GM12878 (cell line): Measurements from ENCODE around the gene DEPDC7. TPM values are rescaled to one million over a fixed set of nuclear protein-coding genes. Genes with fewer than 3 reads are reported as not detected.

Source experiments
- ATAC-seq: fragments of 200-7000 bp; cut with Tn5 transposase; 3 replicates; pipeline ENCODE4 v1.9.1; 2020; ENCODE audit warnings: mild to moderate bottlenecking, moderate library complexity
- BruUV-seq: library from RNA; stranded (reverse); fragments of 400-500 nt; replicated peaks from 2 replicates; lab custom pipeline; 2021; lab: Mats Ljungman, UMichigan
- CTCF ChIA-PET: fragments of 300-600 bp; sonication (Branson Sonifier 250); formaldehyde crosslinking; extraction: SDS; loops from one replicate; lab custom pipeline; 2021; ENCODE audit warnings: inconsistent platforms; lab: Yijun Ruan, JAX
- POLR2A ChIA-PET: fragments of 350-600 bp; formaldehyde crosslinking; extraction: SDS; loops from one replicate; lab custom pipeline; 2021; ENCODE audit warnings: inconsistent platforms; lab: Charles Lee
- RAD21 ChIA-PET: fragments of 300-600 bp; sonication (Branson Sonifier 250); formaldehyde crosslinking; loops from one replicate; lab custom pipeline; 2023; ENCODE audit warnings: antibody characterized with exemption; ENCODE audit not compliant: unreplicated experiment; lab: Charles Lee
- SMC1A ChIA-PET: fragments of 300-600 bp; sonication (Branson Sonifier 250); formaldehyde crosslinking; loops from one replicate; lab custom pipeline; 2023; ENCODE audit not compliant: unreplicated experiment, uncharacterized antibody; lab: Charles Lee
- DNase-seq: peaks from one replicate; pipeline ENCODE4 v3.0.0-alpha.2; 2011; ENCODE audit warnings: low read depth, low spot score
- FAIRE-seq: peaks from 3 replicates; lab custom pipeline; 2011; peaks lifted over from hg19 to GRCh38; lab: Jason Lieb, UNC
- H2AFZ ChIP-seq: 2 replicates; pipeline ENCODE4 v1.6.0; 2011; ENCODE audit warnings: low read depth, low read length, control low read depth; ENCODE audit not compliant: control insufficient read depth
- H3K27ac ChIP-seq: 2 replicates; pipeline ENCODE4 v1.5.1; 2011; ENCODE audit warnings: control low read depth; ENCODE audit not compliant: control insufficient read depth, insufficient read depth
- H3K27me3 ChIP-seq, 2 experiments: replicated peaks in 1 of 2; 2 replicates each; pipeline versions ENCODE4 v1.6.0 to v1.6.1; 2011; ENCODE audit warnings: low read length in 1 of 2; ENCODE audit not compliant: control insufficient read depth in 2 of 2, insufficient read depth in 2 of 2
- H3K36me3 ChIP-seq, 2 experiments: 2 replicates each; pipeline ENCODE4 v1.5.1; 2011; ENCODE audit warnings: low read length in 1 of 2; ENCODE audit not compliant: control insufficient read depth in 2 of 2, insufficient read depth in 2 of 2
- H3K4me1 ChIP-seq: 2 replicates; pipeline ENCODE4 v1.6.1; 2011; ENCODE audit warnings: mild to moderate bottlenecking, low read length, moderate library complexity, mixed read lengths; ENCODE audit not compliant: control insufficient read depth, insufficient read depth
- H3K4me2 ChIP-seq: 2 replicates; pipeline ENCODE4 v1.6.0; 2011; ENCODE audit warnings: control low read depth; ENCODE audit not compliant: control insufficient read depth, insufficient read depth
- H3K4me3 ChIP-seq: fragments of 200-600 bp; sonication (generic); 2 replicates; pipeline ENCODE4 v1.5.1; 2016
- H3K79me2 ChIP-seq: 2 replicates; pipeline ENCODE4 v1.6.0; 2011; ENCODE audit warnings: low read length; ENCODE audit not compliant: control insufficient read depth, insufficient read depth
- H3K9ac ChIP-seq: 2 replicates; pipeline ENCODE4 v1.8.0; 2011; ENCODE audit warnings: low read length, control low read depth, mixed read lengths; ENCODE audit not compliant: control insufficient read depth, insufficient read depth
- H3K9me3 ChIP-seq: replicated peaks from 3 replicates; pipeline ENCODE4 v1.5.1; 2011; ENCODE audit warnings: mild to moderate bottlenecking, low read length; ENCODE audit not compliant: control insufficient read depth, insufficient read depth
- H4K20me1 ChIP-seq: 2 replicates; pipeline ENCODE4 v1.6.0; 2011; ENCODE audit not compliant: control insufficient read depth, insufficient read depth
- BACH1 ChIP-seq: fragments of 450-650 bp; IDR thresholded peaks from 2 replicates; pipeline ENCODE4 v1.6.1; 2017; ENCODE audit warnings: mild to moderate bottlenecking, borderline replicate concordance
- BMI1 ChIP-seq: fragments of 450-650 bp; IDR thresholded peaks from 2 replicates; pipeline ENCODE4 v1.6.1; 2016; ENCODE audit warnings: mild to moderate bottlenecking, moderate library complexity, borderline replicate concordance
- CBX3 ChIP-seq: fragments of 200-600 bp; sonication (generic); IDR thresholded peaks from 2 replicates; pipeline ENCODE4 v1.6.1; 2016; ENCODE audit warnings: low read depth, borderline replicate concordance
- EGR1 ChIP-seq, 2 experiments: IDR thresholded peaks; 1 replicate in 1 of 2; 2 replicates in 1 of 2; pipeline ENCODE4 v1.6.1; 2011 to 2012; ENCODE audit warnings: low read depth in 2 of 2, low read length in 2 of 2, borderline replicate concordance in 1 of 2, mild to moderate bottlenecking in 1 of 2, moderate library complexity in 1 of 2
- LARP7 ChIP-seq: fragments of 450-650 bp; IDR thresholded peaks from 2 replicates; pipeline ENCODE4 v1.6.1; 2017; ENCODE audit warnings: mild to moderate bottlenecking
- MYC ChIP-seq: IDR thresholded peaks from 2 replicates; pipeline ENCODE4 v1.6.1; 2011; ENCODE audit warnings: mild to moderate bottlenecking, low read length, moderate library complexity, inconsistent platforms; ENCODE audit not compliant: insufficient read depth, insufficient replicate concordance, insufficient read length, severe bottlenecking
- NR2C2 ChIP-seq: IDR thresholded peaks from 2 replicates; pipeline ENCODE4 v1.6.1; 2011; ENCODE audit warnings: borderline replicate concordance, low read depth; ENCODE audit not compliant: control insufficient read depth, insufficient read length
- POLR2AphosphoS5 ChIP-seq: IDR thresholded peaks from 2 replicates; pipeline ENCODE4 v1.6.1; 2011; ENCODE audit warnings: mild to moderate bottlenecking, low read length, inconsistent platforms
- RCOR1 ChIP-seq: conservative IDR thresholded peaks from 2 replicates; pipeline ENCODE4 v1.6.1; 2012; ENCODE audit warnings: low read depth, low read length, improper control_type of control experiment
- TCF12 ChIP-seq: IDR thresholded peaks from 2 replicates; pipeline ENCODE4 v1.6.1; 2011; ENCODE audit warnings: low read depth, mild to moderate bottlenecking, low read length
- TCF7 ChIP-seq: IDR thresholded peaks from 2 replicates; pipeline ENCODE4 v1.6.1; 2014; ENCODE audit warnings: antibody characterized with exemption, borderline replicate concordance
- YY1 ChIP-seq: IDR thresholded peaks from 2 replicates; pipeline ENCODE4 v1.6.1; 2011; ENCODE audit warnings: low read depth, mild to moderate bottlenecking, low read length
- ZNF217 ChIP-seq: fragments of 450-650 bp; IDR thresholded peaks from 2 replicates; pipeline ENCODE4 v1.6.1; 2017; ENCODE audit warnings: antibody characterized with exemption, mild to moderate bottlenecking
- ZNF274 ChIP-seq: IDR thresholded peaks from one replicate; pipeline ENCODE4 v1.8.0; 2011; ENCODE audit not compliant: insufficient read length, insufficient read depth
- ZNF622 ChIP-seq: fragments of 450-650 bp; IDR thresholded peaks from 2 replicates; pipeline ENCODE4 v1.6.1; 2017; ENCODE audit warnings: mild to moderate bottlenecking, inconsistent platforms
- WGBS: methylation state at CpG from one replicate; pipeline ENCODE4 v1.1.6; 2016; ENCODE audit warnings: low lambda C conversion rate; ENCODE audit not compliant: insufficient replicate concordance, insufficient coverage; ENCODE audit errors: missing lambda C conversion rate; 5-methylcytosine and 5-hydroxymethylcytosine counted together
- in situ Hi-C: fragments of 300-500 bp; cut with MboI; formaldehyde crosslinking; loops from 9 replicates; pipeline ENCODE4 v1.14.3; 2018; ENCODE audit warnings: mixed read lengths
- intact Hi-C: fragments of 100-400 bp; cut with micrococcal nuclease; formaldehyde crosslinking; loops from one replicate; pipeline ENCODE4 v1.14.2; 2022; ENCODE audit not compliant: unreplicated experiment
- polyA plus RNA-seq, 11 experiments: library from polyadenylated mRNA; depleted of rRNA in 4 of 11; unstranded in 6 of 11; stranded (reverse) in 5 of 11; fragments of >200 nt; fragmentation: Nextera tagmentation in 4 of 11; fragmentation: Illumina TruSeq in 1 of 11; extraction: Ambion mirVana in 4 of 11; extraction: Trizol in 1 of 11; gene quantifications; 1 replicate in 1 of 11; 2 replicates in 10 of 11; pipeline versions ENCODE4 v1.2.1 to v1.2.3, GENCODE V29; 2011 to 2016; ENCODE audit warnings: inconsistent platforms in 2 of 11, missing spikeins in 2 of 11, low read depth in 1 of 11
- total RNA-seq, 4 experiments: library from RNA; depleted of rRNA in 3 of 4; stranded (reverse); fragments of >200 nt in 3 of 4; fragmentation: Illumina TruSeq in 1 of 4; extraction: Trizol in 1 of 4; gene quantifications; 2 replicates each; pipeline versions ENCODE4 v1.2.1 to v1.2.3, GENCODE V29; 2013 to 2021
- TF ChIP-seq, protein P1 (sequence below): fragments of 450-650 bp; IDR thresholded peaks from 2 replicates; pipeline ENCODE4 v1.6.1; 2017; ENCODE audit warnings: mild to moderate bottlenecking, moderate library complexity
- TF ChIP-seq, protein P2 (sequence below): fragments of 450-650 bp; IDR thresholded peaks from 2 replicates; pipeline ENCODE4 v1.6.1; 2016; ENCODE audit warnings: mild to moderate bottlenecking
- TF ChIP-seq, protein P3 (sequence below): fragments of 450-650 bp; IDR thresholded peaks from 2 replicates; pipeline ENCODE4 v1.6.1; 2016; ENCODE audit warnings: mild to moderate bottlenecking

Gene DEPDC7
- total and polyA plus RNA-seq, 10 of the 15 experiments (the other 5 are each of a cell fraction or from before 2014, with no cell fraction given): 0.06 to 1.1 (median 0.49) TPM

DNA sequence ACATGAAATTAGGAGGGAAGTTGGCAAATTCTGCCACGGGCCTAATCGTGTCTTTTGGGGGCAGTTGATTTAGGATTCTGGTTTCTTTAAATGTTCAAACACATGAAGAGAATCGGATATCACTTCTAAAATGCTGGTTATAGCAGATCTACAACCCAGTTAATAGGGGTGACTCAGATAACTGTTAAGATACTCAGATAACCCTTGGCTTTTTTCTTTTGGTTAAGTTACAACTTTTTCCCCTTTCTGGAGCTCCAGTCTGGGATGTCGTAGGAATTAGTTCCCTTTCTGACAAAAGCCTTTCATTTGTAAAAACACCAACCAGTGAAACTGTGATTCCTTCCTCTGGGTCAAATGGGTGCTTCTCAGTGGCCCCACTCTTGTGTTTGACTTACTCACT lies 976 bp downstream of the DEPDC7 start (continued):
- TF ChIP-seq, protein P1, sequence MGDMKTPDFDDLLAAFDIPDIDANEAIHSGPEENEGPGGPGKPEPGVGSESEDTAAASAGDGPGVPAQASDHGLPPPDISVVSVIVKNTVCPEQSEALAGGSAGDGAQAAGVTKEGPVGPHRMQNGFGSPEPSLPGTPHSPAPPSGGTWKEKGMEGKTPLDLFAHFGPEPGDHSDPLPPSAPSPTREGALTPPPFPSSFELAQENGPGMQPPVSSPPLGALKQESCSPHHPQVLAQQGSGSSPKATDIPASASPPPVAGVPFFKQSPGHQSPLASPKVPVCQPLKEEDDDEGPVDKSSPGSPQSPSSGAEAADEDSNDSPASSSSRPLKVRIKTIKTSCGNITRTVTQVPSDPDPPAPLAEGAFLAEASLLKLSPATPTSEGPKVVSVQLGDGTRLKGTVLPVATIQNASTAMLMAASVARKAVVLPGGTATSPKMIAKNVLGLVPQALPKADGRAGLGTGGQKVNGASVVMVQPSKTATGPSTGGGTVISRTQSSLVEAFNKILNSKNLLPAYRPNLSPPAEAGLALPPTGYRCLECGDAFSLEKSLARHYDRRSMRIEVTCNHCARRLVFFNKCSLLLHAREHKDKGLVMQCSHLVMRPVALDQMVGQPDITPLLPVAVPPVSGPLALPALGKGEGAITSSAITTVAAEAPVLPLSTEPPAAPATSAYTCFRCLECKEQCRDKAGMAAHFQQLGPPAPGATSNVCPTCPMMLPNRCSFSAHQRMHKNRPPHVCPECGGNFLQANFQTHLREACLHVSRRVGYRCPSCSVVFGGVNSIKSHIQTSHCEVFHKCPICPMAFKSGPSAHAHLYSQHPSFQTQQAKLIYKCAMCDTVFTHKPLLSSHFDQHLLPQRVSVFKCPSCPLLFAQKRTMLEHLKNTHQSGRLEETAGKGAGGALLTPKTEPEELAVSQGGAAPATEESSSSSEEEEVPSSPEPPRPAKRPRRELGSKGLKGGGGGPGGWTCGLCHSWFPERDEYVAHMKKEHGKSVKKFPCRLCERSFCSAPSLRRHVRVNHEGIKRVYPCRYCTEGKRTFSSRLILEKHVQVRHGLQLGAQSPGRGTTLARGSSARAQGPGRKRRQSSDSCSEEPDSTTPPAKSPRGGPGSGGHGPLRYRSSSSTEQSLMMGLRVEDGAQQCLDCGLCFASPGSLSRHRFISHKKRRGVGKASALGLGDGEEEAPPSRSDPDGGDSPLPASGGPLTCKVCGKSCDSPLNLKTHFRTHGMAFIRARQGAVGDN: no peak
- TF ChIP-seq RCOR1 (no peak), ZNF622 (no peak), ZNF217 (no peak)

DNA sequence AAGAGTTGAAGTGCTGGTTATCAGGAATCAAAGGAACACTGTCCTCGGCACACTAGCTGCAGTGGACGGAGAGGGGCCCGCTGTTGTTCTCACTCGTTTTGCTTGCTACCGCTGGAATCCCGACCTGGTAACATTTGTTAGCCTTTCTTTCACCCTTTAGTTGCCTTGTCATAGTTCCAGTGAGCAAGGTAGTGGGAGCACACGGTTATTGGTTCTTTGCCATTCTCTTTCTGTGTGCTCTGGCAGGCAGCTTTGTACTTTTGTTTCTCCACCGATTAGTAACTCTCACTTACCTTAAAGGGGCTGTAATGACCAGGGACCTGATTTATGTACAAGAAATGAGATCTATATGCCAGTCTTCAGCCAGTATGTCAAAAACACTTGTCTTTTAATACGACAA lies 1.8 kb downstream of the DEPDC7 start:
- Histone ChIP-seq H3K4me3 (no peak overlapping the region), H3K79me2 (no peaks in the 10 kb centered on the region), H2AFZ (no peak overlapping the region), H3K9ac (no peak overlapping the region), H3K27ac (no peak overlapping the region), H3K36me3 (no peaks in the 10 kb centered on the region), H3K27me3 (peaks cover 0 to 5% of the 10 kb centered on the region in 2 experiments; a peak in 2 of 4 replicates), H4K20me1 (no peaks in the 10 kb centered on the region), H3K4me1 (no peaks in the 10 kb centered on the region), H3K9me3 (no peaks in the 10 kb centered on the region; the same call in 2 of the 3 replicates), H3K4me2 (no peak overlapping the region)
- in situ Hi-C loops (no loop called here), intact Hi-C loops (no loop called here)
- DNase-seq: no peak
- ChIA-PET SMC1A (interaction anchor here (1.1 to 2.5 kb wide), 7 partner anchors 9 to 48 kb away, joined by 3 to 9 read pairs (median 5); no protein-coding TSS in a partner anchor), POLR2A (no interaction called here), RAD21 (interaction anchor here (0.7 kb wide), 1 partner anchor 21 kb away, joined by 3 read pairs; no protein-coding TSS in a partner anchor), CTCF (interaction anchor here (1.4 kb wide), 1 partner anchor 15 kb away, joined by 3 read pairs; no protein-coding TSS in a partner anchor)
- TF ChIP-seq, protein P2, sequence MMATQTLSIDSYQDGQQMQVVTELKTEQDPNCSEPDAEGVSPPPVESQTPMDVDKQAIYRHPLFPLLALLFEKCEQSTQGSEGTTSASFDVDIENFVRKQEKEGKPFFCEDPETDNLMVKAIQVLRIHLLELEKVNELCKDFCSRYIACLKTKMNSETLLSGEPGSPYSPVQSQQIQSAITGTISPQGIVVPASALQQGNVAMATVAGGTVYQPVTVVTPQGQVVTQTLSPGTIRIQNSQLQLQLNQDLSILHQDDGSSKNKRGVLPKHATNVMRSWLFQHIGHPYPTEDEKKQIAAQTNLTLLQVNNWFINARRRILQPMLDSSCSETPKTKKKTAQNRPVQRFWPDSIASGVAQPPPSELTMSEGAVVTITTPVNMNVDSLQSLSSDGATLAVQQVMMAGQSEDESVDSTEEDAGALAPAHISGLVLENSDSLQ: no peak
- TF ChIP-seq ZNF274: no peak
- TF ChIP-seq, protein P3, sequence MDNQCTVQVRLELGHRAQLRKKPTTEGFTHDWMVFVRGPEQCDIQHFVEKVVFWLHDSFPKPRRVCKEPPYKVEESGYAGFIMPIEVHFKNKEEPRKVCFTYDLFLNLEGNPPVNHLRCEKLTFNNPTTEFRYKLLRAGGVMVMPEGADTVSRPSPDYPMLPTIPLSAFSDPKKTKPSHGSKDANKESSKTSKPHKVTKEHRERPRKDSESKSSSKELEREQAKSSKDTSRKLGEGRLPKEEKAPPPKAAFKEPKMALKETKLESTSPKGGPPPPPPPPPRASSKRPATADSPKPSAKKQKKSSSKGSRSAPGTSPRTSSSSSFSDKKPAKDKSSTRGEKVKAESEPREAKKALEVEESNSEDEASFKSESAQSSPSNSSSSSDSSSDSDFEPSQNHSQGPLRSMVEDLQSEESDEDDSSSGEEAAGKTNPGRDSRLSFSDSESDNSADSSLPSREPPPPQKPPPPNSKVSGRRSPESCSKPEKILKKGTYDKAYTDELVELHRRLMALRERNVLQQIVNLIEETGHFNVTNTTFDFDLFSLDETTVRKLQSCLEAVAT: no peak
- no peak for TF ChIP-seq CBX3
- TF ChIP-seq NR2C2: no peak
- TF ChIP-seq LARP7: no peak
- no peak for TF ChIP-seq TCF7
- no peak for TF ChIP-seq TCF12
- TF ChIP-seq BACH1: no peak
- TF ChIP-seq BMI1: no peak
- TF ChIP-seq EGR1 (IDR thresholded peaks at IDR 0.05; ENCODE audit: borderline replicate concordance in 1 of 2, low read depth in 2 of 2, low read length in 2 of 2): no peak
- no peak for TF ChIP-seq YY1
- no peak for TF ChIP-seq POLR2AphosphoS5
- no peak for TF ChIP-seq MYC
- no peak for ATAC-seq
- WGBS: 84% methylated on average over 9 of the region's 9 CpGs
- TSS peak; percentile 58 for BruUV-seq
- no peak for FAIRE-seq
